Measurements from ENCODE around the gene UGT3A2.
"Not testable (repeated sequence)": the region's sequence is repeated elsewhere in the genome, so short reads cannot be mapped to it uniquely, and the experiment has no call there.

DNA sequence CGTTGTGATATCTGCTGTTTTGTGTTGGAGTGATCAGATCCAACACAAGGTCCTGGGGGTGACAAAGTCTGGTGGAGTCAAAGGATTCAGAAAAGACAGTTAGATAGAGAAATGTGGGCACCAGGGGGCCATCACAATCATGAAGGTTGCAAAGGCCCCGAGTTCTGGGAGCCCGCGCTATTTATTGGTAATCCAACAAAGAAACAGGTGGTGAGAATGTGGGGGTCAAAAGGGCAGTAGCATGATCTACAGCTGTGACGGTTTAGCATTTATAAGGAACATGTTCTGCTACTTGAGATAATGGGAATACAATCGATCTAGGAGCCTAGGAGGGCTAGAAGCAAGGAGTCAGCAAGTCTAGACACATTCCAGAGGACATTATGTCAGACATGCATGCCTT lies 44.4 kb downstream of the UGT3A2 start:
- not testable (repeated sequence) for TF ChIP-seq YY1 (IDR thresholded peaks at IDR 0.05; ENCODE audit: low read depth); POLR2AphosphoS5 (IDR thresholded peaks at IDR 0.05; ENCODE audit: low read depth, low read length)
